Adipocyte (in vitro differentiated cells): ENCODE data around the gene KRTAP4-12.
"Not testable (repeated sequence)": the region's sequence is repeated elsewhere in the genome, so short reads cannot be mapped to it uniquely, and the experiment has no call there.

Experiments used
- DNase-seq: peaks from one replicate; pipeline ENCODE4 v3.0.0-alpha.2; 2015; ENCODE audit warnings: low read depth
- H3K27me3 ChIP-seq: replicated peaks from 2 replicates; pipeline ENCODE4 v1.7.0; 2013; ENCODE audit warnings: mild to moderate bottlenecking, low read length, moderate library complexity; ENCODE audit not compliant: control insufficient read depth, insufficient read depth
- H3K36me3 ChIP-seq: 2 replicates; pipeline ENCODE4 v1.7.0; 2013; ENCODE audit warnings: low read length, mild to moderate bottlenecking, moderate library complexity; ENCODE audit not compliant: control insufficient read depth, insufficient read depth, severe bottlenecking
- H3K4me1 ChIP-seq: 2 replicates; pipeline ENCODE4 v1.7.0; 2013; ENCODE audit warnings: mild to moderate bottlenecking, low read length, moderate library complexity; ENCODE audit not compliant: control insufficient read depth, insufficient read depth
- H3K4me3 ChIP-seq: 2 replicates; pipeline ENCODE4 v1.7.0; 2013; ENCODE audit warnings: mild to moderate bottlenecking, low read length, moderate library complexity
- H3K9ac ChIP-seq: 2 replicates; pipeline ENCODE4 v1.7.0; 2013; ENCODE audit warnings: mild to moderate bottlenecking, low read length, moderate library complexity
- H3K9me3 ChIP-seq: 2 replicates; pipeline ENCODE4 v1.7.0; 2013; ENCODE audit warnings: mild to moderate bottlenecking, low read length, moderate library complexity; ENCODE audit not compliant: control insufficient read depth

The KRTAP4-12 gene

DNA sequence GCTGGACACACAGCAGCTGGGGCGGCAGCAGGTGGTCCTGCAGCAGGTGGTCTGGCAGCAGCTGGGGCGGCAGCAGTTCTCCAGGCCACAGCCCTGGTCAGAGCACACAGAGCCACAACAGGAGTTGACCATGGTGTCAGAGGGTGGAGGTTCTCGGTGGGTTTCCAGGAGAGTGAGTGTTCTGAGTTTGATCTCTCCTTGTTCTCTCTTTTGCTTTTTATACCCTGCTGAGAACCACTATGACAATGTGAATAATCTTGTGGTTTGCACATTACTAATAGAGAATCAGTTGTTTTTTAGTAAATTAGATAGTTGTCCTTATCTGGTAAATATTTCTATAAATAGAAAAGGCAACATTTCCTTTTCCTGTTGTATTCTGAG, at the start of gene KRTAP4-12:
Gene KRTAP4-12, minus strand, starts transcription at position 192 of the 381 bp plus-strand sequence. Its CDS starts 60 bp downstream, at position 132.
- H3K27me3 ChIP-seq, H3K36me3 ChIP-seq, H3K4me3 ChIP-seq, H3K4me1 ChIP-seq, DNase-seq, H3K9ac ChIP-seq, H3K9me3 ChIP-seq: not testable (repeated sequence)

DNA sequence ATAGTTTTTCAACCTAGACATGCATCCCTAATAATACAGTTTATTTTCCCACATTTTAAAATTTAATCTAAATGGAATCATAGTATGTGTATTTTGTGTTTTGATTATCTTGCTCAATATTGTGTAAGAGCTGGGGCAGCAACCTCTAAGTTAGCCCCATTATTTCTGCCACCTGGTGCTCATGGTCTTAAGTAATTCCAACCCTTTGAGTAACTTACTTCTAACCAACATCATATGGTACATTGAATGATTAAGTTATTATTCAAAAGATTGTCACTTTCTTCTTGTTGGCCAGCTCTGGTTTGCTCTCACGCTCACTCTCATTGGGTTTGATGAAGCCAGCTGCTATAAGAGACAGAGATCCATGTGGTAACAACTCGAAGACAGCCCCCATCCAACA, 47.9 kb upstream of the KRTAP4-12 start:
- Histone ChIP-seq H3K4me1 (no peaks in the 10 kb centered on the region), H3K36me3 (no peaks in the 10 kb centered on the region), H3K27me3 (no peaks in the 10 kb centered on the region)

DNA sequence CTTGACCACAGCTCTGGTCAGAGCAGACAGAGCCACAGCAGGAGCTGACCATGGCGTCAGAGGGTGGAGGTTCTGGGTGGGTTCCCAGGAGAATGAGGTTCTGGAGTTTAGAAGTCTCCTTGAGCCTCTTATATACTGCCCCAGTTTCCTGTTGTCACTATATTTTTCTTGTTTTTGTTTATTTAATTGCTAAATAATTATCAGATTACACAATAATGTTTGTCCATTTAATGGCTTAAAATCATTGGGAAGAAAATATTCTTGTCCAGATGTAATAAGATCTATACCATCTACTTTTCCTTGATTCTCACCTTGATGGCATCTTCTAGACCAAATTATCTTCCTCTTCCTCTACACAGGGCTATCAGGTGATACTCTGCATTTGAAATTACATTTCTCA, 44.1 kb upstream of the KRTAP4-12 start, which contains the start of gene KRTAP4-3:
Gene KRTAP4-3, minus strand, starts transcription at position 101 of the 400 bp plus-strand sequence. Its CDS starts 49 bp downstream, at position 52.
- H3K9me3 ChIP-seq: no peaks in the 10 kb centered on the region
- no peaks in the 10 kb centered on the region for H3K27me3 ChIP-seq
- H3K4me3 ChIP-seq: no peak within 1 kb of the TSS
- no peak within 1 kb of the TSS for H3K9ac ChIP-seq
- no peak for DNase-seq
- no peaks in the 10 kb centered on the region for H3K36me3 ChIP-seq
- no peaks in the 10 kb centered on the region for H3K4me1 ChIP-seq

More for the DNA sequence above, 47.9 kb upstream of the KRTAP4-12 start:
- no peaks in the 10 kb centered on the region for H3K9me3 ChIP-seq
- no peak for DNase-seq
- H3K9ac ChIP-seq: no peak overlapping the region
- no peak overlapping the region for H3K4me3 ChIP-seq

DNA sequence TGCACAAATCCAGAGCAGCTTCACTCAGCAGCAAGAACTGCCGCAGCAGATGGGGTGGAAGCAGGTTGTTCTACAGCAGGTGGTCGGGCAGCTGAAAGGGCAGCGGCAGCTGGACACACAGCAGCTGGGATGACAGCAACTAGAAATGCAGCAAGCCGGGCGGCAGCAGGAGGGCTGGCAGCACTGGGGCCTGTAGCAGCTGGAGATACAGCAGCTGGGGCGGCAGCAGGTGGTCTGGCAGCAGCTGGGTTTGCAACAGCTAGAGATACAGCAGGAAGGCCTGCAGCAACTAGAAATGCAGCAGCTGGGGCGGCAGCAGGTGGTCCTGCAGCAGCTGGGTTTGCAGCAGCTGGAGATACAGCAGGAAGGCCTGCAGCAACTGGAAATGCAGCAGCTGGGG, 43.6 kb upstream of the KRTAP4-12 start:
- no peak for DNase-seq
- Histone ChIP-seq H3K9me3 (no peaks in the 10 kb centered on the region), H3K4me1 (no peaks in the 10 kb centered on the region)

DNA sequence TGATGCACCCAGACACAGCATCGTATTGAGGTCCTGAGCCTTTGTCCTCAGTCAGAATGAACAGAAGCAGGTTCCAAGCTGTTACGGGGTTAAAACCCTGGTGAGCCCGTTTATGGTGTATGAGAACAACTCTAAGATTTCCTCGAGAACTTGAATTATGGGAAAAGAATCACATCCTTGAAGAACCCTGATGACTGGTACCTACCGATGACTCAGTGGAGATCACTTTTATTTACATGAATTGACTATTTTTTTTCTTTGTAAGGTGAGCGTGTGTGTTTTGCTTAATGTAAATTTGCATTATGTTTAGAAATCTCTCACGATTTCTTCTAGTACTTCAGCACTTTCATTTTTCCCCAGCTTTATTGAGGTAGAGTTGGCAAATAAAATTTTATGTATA, 39.8 kb upstream of the KRTAP4-12 start:
- H3K4me3 ChIP-seq: no peak overlapping the region
- no peak for DNase-seq
- H3K4me1 ChIP-seq: no peaks in the 10 kb centered on the region
- H3K36me3 ChIP-seq: no peaks in the 10 kb centered on the region
- no peaks in the 10 kb centered on the region for H3K27me3 ChIP-seq
- H3K9me3 ChIP-seq: no peaks in the 10 kb centered on the region
- no peak overlapping the region for H3K9ac ChIP-seq

More for the DNA sequence above, 43.6 kb upstream of the KRTAP4-12 start:
- H3K9ac ChIP-seq: no peak overlapping the region
- no peaks in the 10 kb centered on the region for H3K27me3 ChIP-seq
- no peaks in the 10 kb centered on the region for H3K36me3 ChIP-seq
- H3K4me3 ChIP-seq: no peak overlapping the region

DNA sequence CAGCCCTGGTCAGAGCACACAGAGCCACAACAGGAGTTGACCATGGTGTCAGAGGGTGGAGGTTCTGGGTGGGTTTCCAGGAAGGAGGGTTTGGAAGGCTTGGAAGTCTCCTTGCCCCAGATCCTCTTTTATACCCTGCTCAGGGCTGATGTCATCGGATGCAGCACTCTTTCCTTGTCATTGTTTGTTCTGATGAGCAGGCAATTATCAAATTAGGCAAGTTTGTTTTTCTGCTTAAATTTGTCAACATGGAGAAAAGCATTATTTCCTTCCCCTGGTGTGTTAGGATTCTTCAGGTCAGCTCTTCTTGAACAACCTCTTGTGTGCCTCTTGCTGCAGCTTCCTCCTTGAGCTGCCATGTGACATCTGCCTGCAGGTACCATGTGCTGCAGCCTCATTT, 36.7 kb upstream of the KRTAP4-12 start, which contains the start of gene KRTAP4-4:
Gene KRTAP4-4, minus strand, starts transcription at position 101 of the 400 bp plus-strand sequence. Its CDS starts 57 bp downstream, at position 44.
- no peaks in the 10 kb centered on the region for H3K36me3 ChIP-seq
- H3K27me3 ChIP-seq: no peaks in the 10 kb centered on the region
- DNase-seq: no peak
- H3K9me3 ChIP-seq: no peaks in the 10 kb centered on the region
- no peaks in the 10 kb centered on the region for H3K4me1 ChIP-seq
- H3K9ac ChIP-seq: no peak within 1 kb of the TSS
- no peak within 1 kb of the TSS for H3K4me3 ChIP-seq

DNA sequence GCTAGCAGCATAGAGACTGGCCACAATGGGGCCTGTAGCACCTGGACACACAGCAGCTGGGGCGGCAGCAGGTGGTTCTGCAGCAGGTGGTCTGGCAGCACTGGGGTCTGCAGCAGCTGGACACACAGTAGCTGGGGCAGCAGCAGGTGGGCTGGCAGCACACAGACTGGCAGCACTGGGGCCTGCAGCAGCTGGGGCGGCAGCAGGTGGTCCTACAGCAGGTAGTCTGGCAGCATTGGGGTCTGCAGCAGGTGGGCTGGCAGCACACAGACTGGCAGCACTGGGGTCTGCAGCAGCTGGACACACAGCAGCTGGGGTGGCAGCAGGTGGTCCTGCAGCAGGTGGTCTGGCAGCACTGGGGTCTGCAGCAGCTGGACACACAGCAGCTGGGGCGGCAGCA, 36.2 kb upstream of the KRTAP4-12 start:
- H3K9ac ChIP-seq, DNase-seq, H3K27me3 ChIP-seq, H3K36me3 ChIP-seq, H3K4me3 ChIP-seq, H3K4me1 ChIP-seq, H3K9me3 ChIP-seq: not testable (repeated sequence)

DNA sequence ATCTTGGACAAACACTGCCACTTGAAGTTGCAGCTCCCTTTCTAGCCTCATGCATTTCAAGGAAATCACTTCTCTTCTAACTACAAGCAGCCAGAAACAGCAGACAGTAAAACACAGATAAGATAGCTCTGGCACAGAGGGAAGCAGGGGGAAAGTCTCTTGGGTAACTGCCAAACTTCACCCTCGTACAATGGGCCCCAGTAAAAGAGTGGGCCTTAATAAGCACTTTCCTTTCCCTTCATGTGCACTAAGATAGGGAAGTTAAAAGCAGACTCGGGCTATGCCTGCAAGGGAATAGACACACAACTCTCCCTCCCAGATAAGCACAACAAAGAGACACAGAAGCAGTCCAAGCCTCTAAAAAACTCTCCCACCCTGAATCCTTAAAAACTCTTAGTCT, 29.9 kb upstream of the KRTAP4-12 start:
- DNase-seq: no peak

DNA sequence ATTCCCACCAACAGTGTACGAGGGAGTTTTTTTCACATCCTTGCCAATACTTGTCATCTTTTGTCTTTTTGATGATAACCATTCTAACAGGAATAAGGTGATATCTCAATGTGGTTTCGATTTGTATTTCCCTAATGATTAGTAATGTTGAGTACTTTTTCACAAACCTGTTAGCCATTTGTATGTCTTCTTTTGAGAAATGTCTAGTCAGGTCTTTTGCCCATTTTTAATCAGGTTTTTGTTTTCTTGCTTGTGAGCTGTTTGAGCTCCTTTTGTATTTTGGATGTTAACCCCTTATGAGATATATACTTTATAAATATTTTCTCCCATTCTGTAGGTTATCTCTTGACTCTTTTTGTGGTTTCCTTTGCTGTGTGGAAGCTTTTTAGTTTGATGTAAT, 27.5 kb upstream of the KRTAP4-12 start:
- Histone ChIP-seq H3K4me1 (no peaks in the 10 kb centered on the region), H3K27me3 (no peaks in the 10 kb centered on the region), H3K4me3 (no peak overlapping the region), H3K9ac (no peak overlapping the region), H3K36me3 (no peaks in the 10 kb centered on the region), H3K9me3 (no peaks in the 10 kb centered on the region)
- DNase-seq: no peak

More for the DNA sequence above, 29.9 kb upstream of the KRTAP4-12 start:
- Histone ChIP-seq H3K9me3 (no peaks in the 10 kb centered on the region), H3K4me1 (no peaks in the 10 kb centered on the region), H3K9ac (no peak overlapping the region), H3K27me3 (no peaks in the 10 kb centered on the region), H3K4me3 (no peak overlapping the region), H3K36me3 (no peaks in the 10 kb centered on the region)

DNA sequence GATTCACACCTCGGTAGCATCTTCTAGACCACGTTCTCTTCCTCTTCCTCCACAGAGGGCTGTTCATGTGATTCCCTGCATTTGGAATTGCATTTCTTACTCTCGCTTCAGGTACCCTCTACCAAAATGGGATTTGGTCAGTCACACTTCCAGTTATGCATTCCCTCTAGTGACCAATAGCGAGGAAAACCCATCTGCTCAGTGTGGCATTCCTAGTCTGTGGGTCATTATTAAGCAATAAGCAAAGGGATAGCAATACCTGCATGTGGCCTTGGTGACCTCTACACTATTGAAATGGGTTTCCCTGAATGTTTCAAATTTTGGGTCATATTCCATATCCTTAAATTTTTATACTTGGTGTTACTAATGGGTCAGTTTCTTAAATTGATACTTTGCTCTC, 26.0 kb upstream of the KRTAP4-12 start:
- H3K9ac ChIP-seq: no peak overlapping the region
- no peak for DNase-seq
- H3K4me3 ChIP-seq: no peak overlapping the region
- no peaks in the 10 kb centered on the region for H3K36me3 ChIP-seq
- H3K9me3 ChIP-seq: no peaks in the 10 kb centered on the region
- no peaks in the 10 kb centered on the region for H3K27me3 ChIP-seq
- no peaks in the 10 kb centered on the region for H3K4me1 ChIP-seq

DNA sequence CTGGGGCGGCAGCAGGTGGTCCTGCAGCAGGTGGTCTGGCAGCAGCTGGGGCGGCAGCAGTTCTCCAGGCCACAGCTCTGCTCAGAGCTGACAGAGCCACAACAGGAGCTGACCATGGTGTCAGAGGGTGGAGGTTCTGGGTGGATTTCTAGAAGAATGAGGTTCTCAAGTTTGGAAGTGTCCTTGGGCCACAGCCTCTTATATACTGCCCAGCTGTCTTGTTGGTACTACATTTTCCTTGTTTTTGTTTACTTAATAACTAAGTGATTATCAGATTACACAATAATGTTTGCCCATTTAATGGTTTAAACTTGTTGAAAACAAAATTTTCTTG, 25.6 kb upstream of the KRTAP4-12 start, which contains the start of gene KRTAP4-5:
Gene KRTAP4-5, minus strand, starts transcription at position 174 of the 334 bp plus-strand sequence. Its CDS starts 58 bp downstream, at position 116.
- H3K9me3 ChIP-seq: no peaks in the 10 kb centered on the region

DNA sequence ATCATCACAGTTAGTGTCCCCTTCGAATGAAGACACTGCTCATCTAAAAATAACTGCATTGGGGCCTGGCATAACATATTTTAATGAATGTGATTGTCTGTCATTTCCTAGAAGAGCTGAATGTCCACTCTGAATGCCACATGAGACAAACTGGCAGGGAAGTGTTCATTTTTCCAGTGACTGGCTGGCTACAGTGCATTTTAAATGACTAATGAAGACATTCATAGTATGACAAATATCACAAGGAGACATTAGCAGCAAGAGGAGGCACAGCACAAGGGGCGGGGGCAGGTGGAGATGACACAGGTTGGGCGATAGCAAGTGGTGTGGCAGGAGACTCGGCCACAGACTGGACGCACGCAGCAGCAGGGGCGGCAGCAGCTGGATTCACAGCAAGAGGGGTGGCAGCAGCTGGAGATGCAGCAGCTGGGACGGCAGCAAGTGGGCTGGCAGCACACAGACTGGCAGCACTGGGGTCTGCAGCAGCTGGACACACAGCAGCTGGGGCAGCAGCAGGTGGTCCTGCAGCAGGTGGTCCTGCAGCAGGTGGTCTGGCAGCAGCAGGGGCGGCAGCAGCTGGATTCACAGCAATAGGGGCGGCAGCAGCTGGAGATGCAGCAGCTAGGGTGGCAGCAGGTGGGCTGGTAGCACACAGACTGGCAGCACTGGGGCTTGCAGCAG, 25.1 kb upstream of the KRTAP4-12 start:
- not testable (repeated sequence) for DNase-seq, H3K9me3 ChIP-seq

More for the DNA sequence above, 25.6 kb upstream of the KRTAP4-12 start, which contains the start of gene KRTAP4-5:
- H3K27me3 ChIP-seq: no peaks in the 10 kb centered on the region
- no peak within 1 kb of the TSS for H3K9ac ChIP-seq
- no peak within 1 kb of the TSS for H3K4me3 ChIP-seq
- H3K36me3 ChIP-seq: no peaks in the 10 kb centered on the region
- no peaks in the 10 kb centered on the region for H3K4me1 ChIP-seq
- DNase-seq: no peak

More for the DNA sequence above, 25.1 kb upstream of the KRTAP4-12 start:
- H3K36me3 ChIP-seq, H3K4me3 ChIP-seq, H3K27me3 ChIP-seq, H3K9ac ChIP-seq, H3K4me1 ChIP-seq: not testable (repeated sequence)
